AG10803 (cell line): ENCODE measurements around the gene CSN3.

Source experiments
- DNase-seq: peaks from one replicate; pipeline ENCODE4 v3.0.0; 2010; ENCODE audit warnings: low read depth
- H3K4me3 ChIP-seq: 2 replicates; pipeline ENCODE4 v1.5.1; 2011; ENCODE audit warnings: mild to moderate bottlenecking, low read length, control low read depth
- TF ChIP-seq, protein P1 (sequence below): conservative IDR thresholded peaks from 2 replicates; pipeline ENCODE4 v1.5.1; 2011; ENCODE audit warnings: mild to moderate bottlenecking, low read length, control low read depth, inconsistent platforms

CSN3 gene

DNA sequence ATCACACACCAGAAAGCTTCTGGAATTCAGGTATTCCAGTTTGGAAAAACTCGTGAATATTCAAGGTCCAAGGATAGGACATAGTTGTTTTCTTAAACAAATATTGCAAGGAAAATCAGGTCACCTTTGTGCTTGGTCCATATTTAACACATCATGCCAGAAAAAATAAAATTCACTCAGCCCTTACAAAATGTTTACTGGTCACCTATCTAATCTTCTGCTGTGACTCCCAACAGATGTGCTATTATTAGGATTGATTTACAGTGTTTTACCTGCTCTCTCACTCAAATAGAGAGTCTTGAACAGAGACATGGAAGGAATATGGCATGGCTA is 9.5 kb downstream of the CSN3 start:
- H3K4me3 ChIP-seq: no peak overlapping the region
- TF ChIP-seq, protein P1, sequence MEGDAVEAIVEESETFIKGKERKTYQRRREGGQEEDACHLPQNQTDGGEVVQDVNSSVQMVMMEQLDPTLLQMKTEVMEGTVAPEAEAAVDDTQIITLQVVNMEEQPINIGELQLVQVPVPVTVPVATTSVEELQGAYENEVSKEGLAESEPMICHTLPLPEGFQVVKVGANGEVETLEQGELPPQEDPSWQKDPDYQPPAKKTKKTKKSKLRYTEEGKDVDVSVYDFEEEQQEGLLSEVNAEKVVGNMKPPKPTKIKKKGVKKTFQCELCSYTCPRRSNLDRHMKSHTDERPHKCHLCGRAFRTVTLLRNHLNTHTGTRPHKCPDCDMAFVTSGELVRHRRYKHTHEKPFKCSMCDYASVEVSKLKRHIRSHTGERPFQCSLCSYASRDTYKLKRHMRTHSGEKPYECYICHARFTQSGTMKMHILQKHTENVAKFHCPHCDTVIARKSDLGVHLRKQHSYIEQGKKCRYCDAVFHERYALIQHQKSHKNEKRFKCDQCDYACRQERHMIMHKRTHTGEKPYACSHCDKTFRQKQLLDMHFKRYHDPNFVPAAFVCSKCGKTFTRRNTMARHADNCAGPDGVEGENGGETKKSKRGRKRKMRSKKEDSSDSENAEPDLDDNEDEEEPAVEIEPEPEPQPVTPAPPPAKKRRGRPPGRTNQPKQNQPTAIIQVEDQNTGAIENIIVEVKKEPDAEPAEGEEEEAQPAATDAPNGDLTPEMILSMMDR: no peak
- no peak for DNase-seq

DNA sequence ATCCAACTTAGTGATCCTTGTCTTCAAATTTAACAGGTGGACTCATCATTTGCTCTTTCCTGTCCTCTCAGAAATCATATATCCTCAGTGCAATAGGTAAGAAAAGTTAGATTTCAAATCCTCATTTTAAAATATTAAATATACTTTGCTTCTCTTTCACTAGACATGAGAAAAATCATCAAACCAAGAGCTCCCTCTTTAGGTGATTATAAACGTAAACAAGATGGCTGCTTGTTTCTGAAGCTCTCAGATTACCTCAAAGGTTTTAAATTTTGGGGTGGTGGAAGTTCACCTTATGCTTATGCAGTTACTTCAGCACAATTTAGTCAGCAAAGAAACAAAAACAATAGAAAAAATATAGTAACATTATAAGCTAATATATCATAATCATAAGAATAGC is 27.3 kb downstream of the CSN3 start:
- DNase-seq: no peak
- no peak overlapping the region for H3K4me3 ChIP-seq
- TF ChIP-seq, protein P1: no peak

DNA sequence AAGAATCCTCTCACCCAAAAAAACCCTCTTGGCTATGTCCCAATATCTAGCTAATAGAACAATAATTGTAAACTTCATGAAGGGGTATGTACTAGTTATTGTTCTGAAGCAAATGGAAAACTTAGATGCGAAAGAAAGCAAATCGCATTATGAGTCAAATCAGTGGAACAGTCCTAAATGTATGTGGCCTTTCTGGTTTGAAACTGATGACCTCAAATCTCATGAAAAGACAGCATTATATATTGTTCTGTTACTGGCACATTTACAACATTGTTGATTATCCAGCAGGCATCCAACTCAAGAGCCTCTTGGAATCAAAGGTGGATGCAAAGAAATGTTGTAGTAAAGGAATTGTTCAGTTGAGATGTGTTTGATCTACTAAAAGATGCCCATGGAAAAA is 34.7 kb downstream of the CSN3 start:
- TF ChIP-seq, protein P1: no peak
- no peak for DNase-seq

DNA sequence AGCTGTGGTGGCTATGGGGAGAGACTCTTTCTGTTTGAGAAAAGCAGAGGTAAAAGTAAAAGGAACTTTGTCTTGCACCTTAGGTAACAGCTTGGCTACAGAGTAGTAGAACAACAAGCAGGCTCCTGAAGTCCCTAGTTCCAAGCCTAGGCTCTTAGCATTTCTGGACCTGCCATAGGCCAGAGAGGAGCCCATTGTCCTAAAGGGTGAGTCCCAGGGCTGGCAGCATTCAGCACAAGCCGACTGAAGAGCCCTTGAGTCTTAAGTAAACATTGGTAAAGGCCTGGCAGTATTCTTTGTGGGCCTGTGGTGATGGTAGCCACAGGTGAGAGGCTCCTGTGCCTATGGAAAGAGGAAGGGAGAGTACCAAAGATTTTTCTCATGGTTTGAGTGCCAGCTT is 38.2 kb downstream of the CSN3 start:
- no peak for DNase-seq
- TF ChIP-seq, protein P1: no peak
- H3K4me3 ChIP-seq: no peak overlapping the region

More for the DNA sequence above, 34.7 kb downstream of the CSN3 start:
- H3K4me3 ChIP-seq: no peak overlapping the region

DNA sequence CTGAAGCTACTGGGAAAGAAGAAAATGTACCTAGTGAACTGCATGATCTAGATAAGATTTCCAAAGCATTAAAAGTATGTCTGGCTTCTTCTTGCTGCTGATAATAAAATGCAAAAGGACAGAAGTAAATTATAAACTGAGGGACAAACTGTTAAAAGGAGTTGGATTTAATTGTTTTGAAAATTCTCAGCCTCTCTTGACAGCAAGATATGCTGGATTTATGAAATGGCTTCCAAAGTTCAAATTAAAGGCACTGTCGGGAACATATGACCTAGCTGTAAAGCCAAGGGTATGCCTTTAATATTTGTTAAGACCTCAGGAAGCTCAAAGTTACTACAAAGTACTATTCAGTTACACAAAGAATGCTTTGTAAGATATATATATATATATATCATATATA is 46.3 kb downstream of the CSN3 start:
- H3K4me3 ChIP-seq: no peak overlapping the region
- DNase-seq: no peak
- TF ChIP-seq, protein P1: no peak

GRCh38 chr4:70291341-70291740 is 48.9 kb downstream of the CSN3 start:
- TF ChIP-seq, protein P1: no peak

GRCh38 chr4:70297576-70297975 is 55.2 kb downstream of the CSN3 start:
- TF ChIP-seq, protein P1: no peak
- no peak overlapping the region for H3K4me3 ChIP-seq
- DNase-seq: no peak

More at GRCh38 chr4:70291341-70291740, 48.9 kb downstream of the CSN3 start:
- H3K4me3 ChIP-seq: no peak overlapping the region
- no peak for DNase-seq
